ENCODE results near the gene LAMC2. TPM values are rescaled to one million over a fixed set of nuclear protein-coding genes. Genes with fewer than 3 reads are reported as not detected.

LAMC2 gene
- polyA plus RNA-seq, 4 donors: 2.4 to 70.6 (median 6.2) TPM

DNA sequence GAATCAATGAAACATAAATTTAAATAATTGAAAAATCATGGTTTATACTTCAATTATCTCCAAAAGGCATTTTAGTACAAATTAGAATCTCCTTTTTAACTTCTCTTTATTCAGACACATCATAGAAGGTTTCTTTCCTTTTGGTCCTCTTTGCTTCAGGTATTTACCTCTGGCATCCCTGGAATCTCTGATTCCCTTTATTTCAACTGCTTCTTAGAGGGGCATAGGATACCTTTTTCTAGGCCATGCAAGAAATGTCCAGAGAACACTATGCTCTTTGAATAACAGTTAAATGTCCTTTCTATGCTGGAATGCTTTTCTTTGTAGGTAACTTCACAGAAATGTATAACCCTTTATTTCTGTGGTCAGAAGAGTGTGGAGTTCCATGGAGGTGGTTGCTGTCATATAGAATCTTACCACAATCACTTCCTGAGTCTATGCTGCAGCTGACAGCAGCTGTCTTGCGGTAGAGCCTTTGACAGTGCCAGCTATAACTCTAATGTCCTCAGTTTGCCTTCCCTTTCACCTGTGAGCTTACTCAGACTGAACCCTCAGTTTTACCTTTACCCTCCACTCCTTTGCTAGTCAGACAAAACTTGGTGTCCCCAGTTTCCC is 8.6 kb downstream of the LAMC2 start:
- Histone ChIP-seq H3K4me1 (ENCODE audit: control insufficient read depth in 3 of 3, insufficient read depth in 2 of 3, low read depth in 1 of 3, low read length in 2 of 3) (peaks cover 0 to 18% (median 2%) of the 10 kb centered on the region in 3 donors), H3K36me3 (ENCODE audit: control insufficient read depth in 3 of 3, insufficient read depth in 2 of 3, low read depth in 1 of 3, low read length in 3 of 3) (no peaks in the 10 kb centered on the region), H3K27ac (ENCODE audit: low read depth in 1 of 3, low read length in 2 of 3) (peak overlapping the region; percentile 37 to 73 (median 62)), H3K4me3 (ENCODE audit: low read depth in 1 of 3, low read length in 3 of 3) (no peak overlapping the region), H3K27me3 (ENCODE audit: control insufficient read depth in 3 of 3, insufficient read depth in 3 of 3, low read length in 3 of 3) (no peaks in the 10 kb centered on the region), H3K9me3 (ENCODE audit: control insufficient read depth in 2 of 2, insufficient read depth in 1 of 2, low read depth in 1 of 2, low read length in 1 of 2) (no peaks in the 10 kb centered on the region)
- WGBS, 3 donors: 32 to 47% (median 39%) methylated on average over 1 of the region's 1 CpG
- DNase-seq: no peak
- FAIRE-seq: no peak

DNA sequence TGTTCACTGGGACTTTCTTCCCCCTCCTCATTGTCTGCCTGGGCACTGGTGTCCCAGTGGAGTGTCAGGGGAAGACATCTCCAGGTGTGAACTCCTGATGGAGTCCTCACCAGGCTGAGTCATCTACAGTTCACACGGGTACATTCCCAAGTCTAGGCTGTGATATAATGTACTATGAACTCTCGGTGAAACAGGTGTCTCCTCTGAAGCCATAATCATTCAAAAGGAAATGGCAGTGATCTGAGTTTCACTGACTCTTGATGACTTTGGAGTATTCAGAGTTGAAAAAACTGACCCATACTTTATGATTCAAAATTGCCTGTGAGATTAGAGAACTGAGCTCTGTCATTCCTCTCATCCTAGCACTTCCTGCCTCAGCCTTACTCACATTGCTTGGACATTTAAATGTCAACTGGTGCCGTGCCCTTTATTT is 9.1 kb downstream of the LAMC2 start:
- DNase-seq (peak; percentile 92 to 94), FAIRE-seq (no peak)
- Histone ChIP-seq H3K27ac (ENCODE audit: low read depth in 1 of 3, low read length in 2 of 3) (peak overlapping the region; percentile 37 to 73 (median 62)), H3K4me1 (ENCODE audit: control insufficient read depth in 3 of 3, insufficient read depth in 2 of 3, low read depth in 1 of 3, low read length in 2 of 3) (peaks cover 0 to 18% (median 2%) of the 10 kb centered on the region in 3 donors), H3K9me3 (ENCODE audit: control insufficient read depth in 2 of 2, insufficient read depth in 1 of 2, low read depth in 1 of 2, low read length in 1 of 2) (no peaks in the 10 kb centered on the region), H3K36me3 (ENCODE audit: control insufficient read depth in 3 of 3, insufficient read depth in 2 of 3, low read depth in 1 of 3, low read length in 3 of 3) (no peaks in the 10 kb centered on the region), H3K4me3 (ENCODE audit: low read depth in 1 of 3, low read length in 3 of 3) (no peak overlapping the region), H3K27me3 (ENCODE audit: control insufficient read depth in 3 of 3, insufficient read depth in 3 of 3, low read length in 3 of 3) (no peaks in the 10 kb centered on the region)
- 6 to 31% (median 22%) methylated on average over 3 of the region's 3 CpGs for whole genome bisulfite sequencing, 3 donors

GRCh38 chr1:183197762-183198161 is 11.7 kb downstream of the LAMC2 start:
- Histone ChIP-seq H3K4me3 (ENCODE audit: low read depth in 1 of 3, low read length in 3 of 3) (no peak overlapping the region), H3K36me3 (ENCODE audit: control insufficient read depth in 3 of 3, insufficient read depth in 2 of 3, low read depth in 1 of 3, low read length in 3 of 3) (no peaks in the 10 kb centered on the region), H3K4me1 (ENCODE audit: control insufficient read depth in 3 of 3, insufficient read depth in 2 of 3, low read depth in 1 of 3, low read length in 2 of 3) (peaks cover 0 to 18% (median 2%) of the 10 kb centered on the region in 3 donors), H3K9me3 (ENCODE audit: control insufficient read depth in 2 of 2, insufficient read depth in 1 of 2, low read depth in 1 of 2, low read length in 1 of 2) (no peaks in the 10 kb centered on the region), H3K27me3 (ENCODE audit: control insufficient read depth in 3 of 3, insufficient read depth in 3 of 3, low read length in 3 of 3) (no peaks in the 10 kb centered on the region), H3K27ac (ENCODE audit: low read depth in 1 of 3, low read length in 2 of 3) (peak overlapping the region in 1 of 3 donors; percentile 46)
- no peak for FAIRE-seq
- no peak for DNase-seq
- WGBS, 3 donors: 87 to 91% (median 90%) methylated on average over 4 of the region's 4 CpGs

GRCh38 chr1:183198463-183198862 is 12.4 kb downstream of the LAMC2 start:
- no peak for FAIRE-seq
- DNase-seq: peak; percentile 69 to 80
- Histone ChIP-seq H3K4me1 (ENCODE audit: control insufficient read depth in 3 of 3, insufficient read depth in 2 of 3, low read depth in 1 of 3, low read length in 2 of 3) (peaks cover 0 to 18% (median 2%) of the 10 kb centered on the region in 3 donors), H3K36me3 (ENCODE audit: control insufficient read depth in 3 of 3, insufficient read depth in 2 of 3, low read depth in 1 of 3, low read length in 3 of 3) (no peaks in the 10 kb centered on the region), H3K4me3 (ENCODE audit: low read depth in 1 of 3, low read length in 3 of 3) (no peak overlapping the region), H3K9me3 (ENCODE audit: control insufficient read depth in 2 of 2, insufficient read depth in 1 of 2, low read depth in 1 of 2, low read length in 1 of 2) (no peaks in the 10 kb centered on the region), H3K27me3 (ENCODE audit: control insufficient read depth in 3 of 3, insufficient read depth in 3 of 3, low read length in 3 of 3) (no peaks in the 10 kb centered on the region), H3K27ac (ENCODE audit: low read depth in 1 of 3, low read length in 2 of 3) (peak overlapping the region in 1 of 3 donors; percentile 46)
- 59 to 80% (median 70%) methylated on average over 9 of the region's 9 CpGs for WGBS, 3 donors

- no peaks in the 10 kb centered on the region for H3K36me3 ChIP-seq (ENCODE audit: control insufficient read depth in 3 of 3, insufficient read depth in 2 of 3, low read depth in 1 of 3, low read length in 3 of 3)
- DNase-seq: no peak
- no peak overlapping the region for H3K27ac ChIP-seq (ENCODE audit: low read depth in 1 of 3, low read length in 2 of 3)
- no peaks in the 10 kb centered on the region for H3K9me3 ChIP-seq (ENCODE audit: control insufficient read depth in 2 of 2, insufficient read depth in 1 of 2, low read depth in 1 of 2, low read length in 1 of 2)
- no peaks in the 10 kb centered on the region for H3K27me3 ChIP-seq (ENCODE audit: control insufficient read depth in 3 of 3, insufficient read depth in 3 of 3, low read length in 3 of 3)
- H3K4me1 ChIP-seq (ENCODE audit: control insufficient read depth in 3 of 3, insufficient read depth in 2 of 3, low read depth in 1 of 3, low read length in 2 of 3): peaks cover 0 to 18% (median 2%) of the 10 kb centered on the region in 3 donors
- no peak overlapping the region for H3K4me3 ChIP-seq (ENCODE audit: low read depth in 1 of 3, low read length in 3 of 3)
- 76 to 93% (median 88%) methylated on average over 3 of the region's 3 CpGs for WGBS, 3 donors
- no peak for FAIRE-seq
These were observed 13.2 kb downstream of the LAMC2 start for GRCh38 chr1:183199304-183199703.

DNA sequence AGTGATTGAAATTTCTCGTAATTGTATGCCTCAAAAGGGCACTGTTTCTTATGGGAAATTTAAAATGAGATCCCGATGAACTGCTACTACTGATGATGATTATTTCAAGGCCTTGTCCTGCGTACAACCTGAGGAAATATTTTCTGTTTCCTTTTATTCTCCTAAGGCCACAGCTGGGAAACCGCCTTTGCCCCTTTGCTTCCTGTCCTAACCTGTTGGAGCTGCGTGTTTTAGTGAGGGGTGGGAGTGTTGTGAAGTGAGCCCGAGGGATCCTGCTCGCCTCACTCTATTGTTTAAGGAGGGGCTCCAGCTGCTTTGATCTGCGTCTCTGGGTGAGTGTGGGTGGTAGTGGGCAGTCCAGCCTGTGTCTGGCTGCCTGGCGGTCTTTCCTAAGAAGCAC is 14.4 kb downstream of the LAMC2 start:
- H3K4me3 ChIP-seq (ENCODE audit: low read depth in 1 of 3, low read length in 3 of 3): no peak overlapping the region
- DNase-seq (no peak), FAIRE-seq (no peak)
- no peaks in the 10 kb centered on the region for H3K9me3 ChIP-seq (ENCODE audit: control insufficient read depth in 2 of 2, insufficient read depth in 1 of 2, low read depth in 1 of 2, low read length in 1 of 2)
- no peak overlapping the region for H3K27ac ChIP-seq (ENCODE audit: low read depth in 1 of 3, low read length in 2 of 3)
- WGBS, 3 donors: 80 to 94% (median 81%) methylated on average over 9 of the region's 9 CpGs
- peaks cover 0 to 10% (median under 1%) of the 10 kb centered on the region in 3 donors for H3K4me1 ChIP-seq (ENCODE audit: control insufficient read depth in 3 of 3, insufficient read depth in 2 of 3, low read depth in 1 of 3, low read length in 2 of 3)
- no peaks in the 10 kb centered on the region for H3K27me3 ChIP-seq (ENCODE audit: control insufficient read depth in 3 of 3, insufficient read depth in 3 of 3, low read length in 3 of 3)
- H3K36me3 ChIP-seq (ENCODE audit: control insufficient read depth in 3 of 3, insufficient read depth in 2 of 3, low read depth in 1 of 3, low read length in 3 of 3): no peaks in the 10 kb centered on the region

DNA sequence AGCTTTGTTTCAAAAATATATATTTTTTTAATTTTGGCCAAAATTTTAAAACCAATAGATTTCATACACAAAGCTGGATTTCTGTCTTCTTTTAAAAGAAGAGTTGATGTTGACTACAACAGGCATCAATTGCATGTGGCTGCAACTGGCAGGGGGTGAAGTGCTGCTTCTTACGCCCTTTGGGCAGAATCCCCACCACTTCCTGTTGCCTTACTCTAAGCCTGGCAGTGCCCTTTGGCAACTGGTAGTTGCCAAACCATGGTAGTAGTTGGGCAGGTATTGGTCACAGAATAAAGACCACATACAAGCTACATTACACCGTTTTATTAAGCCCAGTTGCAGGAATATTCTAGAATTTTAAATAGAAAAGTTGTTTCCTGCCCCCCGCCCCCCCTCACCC is 17.0 kb downstream of the LAMC2 start:
- no peak for FAIRE-seq

GRCh38 chr1:183205196-183205781 is 19.2 kb downstream of the LAMC2 start:
- DNase-seq (no peak), FAIRE-seq (no peak)
- no peaks in the 10 kb centered on the region for H3K4me1 ChIP-seq (ENCODE audit: control insufficient read depth in 3 of 3, insufficient read depth in 2 of 3, low read depth in 1 of 3, low read length in 2 of 3)
- no peaks in the 10 kb centered on the region for H3K9me3 ChIP-seq (ENCODE audit: control insufficient read depth in 2 of 2, insufficient read depth in 1 of 2, low read depth in 1 of 2, low read length in 1 of 2)
- H3K36me3 ChIP-seq (ENCODE audit: control insufficient read depth in 3 of 3, insufficient read depth in 2 of 3, low read depth in 1 of 3, low read length in 3 of 3): peaks cover 0 to 10% (median 0%) of the 10 kb centered on the region in 3 donors
- no peak overlapping the region for H3K27ac ChIP-seq (ENCODE audit: low read depth in 1 of 3, low read length in 2 of 3)
- no peaks in the 10 kb centered on the region for H3K27me3 ChIP-seq (ENCODE audit: control insufficient read depth in 3 of 3, insufficient read depth in 3 of 3, low read length in 3 of 3)
- H3K4me3 ChIP-seq (ENCODE audit: low read depth in 1 of 3, low read length in 3 of 3): no peak overlapping the region
- WGBS, 3 donors: 77 to 93% (median 82%) methylated on average over 3 of the region's 3 CpGs

More for the DNA sequence above, 17.0 kb downstream of the LAMC2 start:
- Histone ChIP-seq H3K36me3 (ENCODE audit: control insufficient read depth in 3 of 3, insufficient read depth in 2 of 3, low read depth in 1 of 3, low read length in 3 of 3) (peaks cover 0 to 8% (median 0%) of the 10 kb centered on the region in 3 donors), H3K4me1 (ENCODE audit: control insufficient read depth in 3 of 3, insufficient read depth in 2 of 3, low read depth in 1 of 3, low read length in 2 of 3) (peaks cover 0 to 6% (median 0%) of the 10 kb centered on the region in 3 donors), H3K27me3 (ENCODE audit: control insufficient read depth in 3 of 3, insufficient read depth in 3 of 3, low read length in 3 of 3) (no peaks in the 10 kb centered on the region), H3K9me3 (ENCODE audit: control insufficient read depth in 2 of 2, insufficient read depth in 1 of 2, low read depth in 1 of 2, low read length in 1 of 2) (no peaks in the 10 kb centered on the region), H3K27ac (ENCODE audit: low read depth in 1 of 3, low read length in 2 of 3) (no peak overlapping the region), H3K4me3 (ENCODE audit: low read depth in 1 of 3, low read length in 3 of 3) (no peak overlapping the region)
- WGBS, 3 donors: 51 to 79% (median 76%) methylated on average over 3 of the region's 3 CpGs
- no peak for DNase-seq

Data from small intestine (tissue), 7 donors.